COLO668 (cell line): ENCODE results near the gene P3H4.
A peak's percentile ranks its signal among the peaks of the same experiment; 100 is the strongest.

Source experiments
- DNase-seq: peaks from one replicate; lab custom pipeline; 2025; ENCODE audit not compliant: unreplicated experiment; lab: John Stamatoyannopoulos, UW

Gene P3H4

DNA sequence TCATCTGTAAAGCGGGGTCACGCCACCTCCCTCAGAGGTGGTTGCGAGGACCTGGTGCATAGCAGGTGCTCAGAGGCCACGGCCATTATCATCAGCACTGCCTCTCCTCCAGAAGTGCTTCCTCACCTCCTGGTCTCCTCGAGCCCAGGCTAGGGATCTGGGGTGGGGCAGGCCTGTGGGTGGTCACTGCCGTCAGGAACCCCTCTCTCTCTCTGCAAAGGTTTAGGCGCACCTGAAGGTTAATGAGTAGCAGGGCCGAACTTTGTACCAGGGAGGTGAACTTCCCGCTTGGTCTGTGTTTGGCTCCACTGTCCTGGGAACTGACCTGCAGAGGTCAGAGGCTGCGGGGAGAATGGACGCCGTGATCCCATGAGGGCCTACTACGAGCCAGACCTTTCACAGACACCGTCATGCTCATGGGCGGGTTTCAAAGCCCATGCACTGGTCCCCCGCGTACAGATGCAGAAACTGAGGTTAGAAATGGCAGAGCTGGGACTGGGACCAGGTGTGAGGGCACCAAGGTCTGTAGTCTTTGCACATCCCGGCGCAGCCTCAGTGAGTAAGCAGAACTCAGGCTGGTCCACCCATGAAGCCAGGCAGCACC is 39.1 kb downstream of the P3H4 start:
- DNase-seq = no peak

DNA sequence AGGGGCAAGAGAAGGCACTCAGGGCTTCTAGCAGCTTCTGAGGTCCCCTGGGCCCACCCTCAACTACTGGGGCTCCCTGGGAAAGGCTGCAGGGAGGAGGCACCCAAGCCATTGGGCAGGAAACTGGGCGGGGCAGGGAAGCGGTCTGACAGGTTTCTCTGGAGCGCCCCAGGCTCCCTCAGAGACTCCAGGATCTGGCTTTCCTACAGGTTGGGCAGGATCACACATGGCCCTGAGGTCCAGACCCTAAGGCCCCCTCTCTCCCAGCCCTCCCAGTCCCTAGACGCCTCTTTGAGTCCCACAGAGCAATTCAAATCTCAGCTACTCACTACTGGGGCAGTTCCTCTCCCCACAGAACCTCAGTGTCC is 39.5 kb downstream of the P3H4 start:
- DNase-seq = peak; percentile 55

DNA sequence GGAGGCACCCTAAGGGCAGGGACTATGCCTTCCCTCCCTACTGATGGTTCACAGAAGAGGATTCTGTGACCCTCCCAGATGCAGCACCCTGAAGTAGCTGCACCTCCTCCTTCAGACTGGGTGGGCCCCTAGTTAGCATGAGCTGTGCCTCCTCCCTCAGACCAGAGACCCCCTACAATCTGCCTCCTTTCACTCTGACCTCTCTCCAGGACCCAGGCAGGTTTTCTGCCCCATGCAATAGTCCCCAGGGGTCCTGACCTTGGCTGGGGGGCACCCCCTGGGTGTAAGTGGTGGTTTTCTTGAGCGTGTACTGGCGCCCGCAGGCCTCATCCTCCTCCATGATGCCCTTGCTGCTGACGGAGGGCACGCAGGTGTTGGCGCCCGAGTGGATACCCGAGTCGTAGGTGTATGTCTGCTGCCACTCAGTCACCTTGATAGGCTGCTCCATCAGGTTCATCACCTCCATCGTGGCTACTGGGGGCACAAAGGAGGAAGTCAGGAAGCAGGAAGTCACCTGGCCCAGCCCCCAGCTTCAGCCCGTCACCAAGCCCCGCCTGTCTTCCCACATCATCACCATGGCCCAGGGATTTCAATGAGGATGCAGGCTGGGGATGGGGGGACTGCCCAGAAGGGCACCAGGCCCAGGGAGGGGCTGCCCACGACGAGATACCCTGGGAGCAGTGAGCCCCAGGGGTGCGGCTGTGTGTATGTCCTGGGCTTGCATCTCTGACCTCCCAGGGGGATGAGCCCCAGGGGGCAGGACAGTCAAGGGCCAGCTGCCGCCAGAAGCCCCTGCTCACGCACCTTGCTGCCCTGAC is 40.2 kb downstream of the P3H4 start:
- DNase-seq = no peak

DNA sequence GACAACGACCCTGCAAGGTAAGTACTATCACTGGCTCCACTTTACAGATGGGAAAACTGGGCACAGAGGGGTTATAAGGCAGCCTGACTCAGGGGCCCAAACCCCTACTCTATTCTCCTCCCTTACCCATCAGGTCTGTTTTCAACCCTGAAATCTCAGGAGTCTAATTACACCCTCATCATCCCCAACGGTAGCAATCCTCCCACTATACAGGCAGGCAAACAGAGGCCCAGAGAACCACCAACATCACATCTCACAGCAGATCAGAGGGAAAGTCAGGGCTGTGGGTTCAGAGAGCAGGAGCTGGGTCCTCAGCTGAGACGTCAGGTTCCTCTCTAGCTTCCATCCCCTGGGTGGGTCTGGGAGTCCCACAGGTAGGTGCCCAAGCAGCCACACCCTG is 41.8 kb downstream of the P3H4 start:
- no peak for DNase-seq

DNA sequence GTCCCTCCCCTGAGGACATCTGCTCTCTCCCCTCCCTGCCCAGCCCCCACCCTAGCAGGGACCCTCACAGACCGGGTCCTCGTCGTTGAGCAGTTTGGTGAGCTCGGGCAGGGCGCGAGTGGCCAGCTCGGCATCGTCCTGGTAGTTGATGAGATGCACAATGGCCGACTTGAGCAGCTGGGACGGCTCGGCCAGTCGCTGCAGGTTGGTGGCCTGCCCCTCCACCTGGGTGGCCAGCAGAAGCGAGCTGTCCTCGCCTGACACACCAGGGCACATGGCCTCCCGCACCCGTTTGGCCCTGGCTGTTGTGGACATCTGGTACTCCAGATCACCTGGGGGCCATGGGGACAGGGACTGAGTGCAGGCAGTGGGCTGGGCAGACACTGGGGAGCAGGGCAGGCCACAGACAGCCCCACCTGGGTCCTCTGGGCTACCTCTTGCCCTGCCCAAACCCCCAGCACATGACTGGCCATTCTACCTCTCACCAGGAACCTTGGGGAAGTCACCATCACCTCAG is 42.3 kb downstream of the P3H4 start:
- DNase-seq = no peak

DNA sequence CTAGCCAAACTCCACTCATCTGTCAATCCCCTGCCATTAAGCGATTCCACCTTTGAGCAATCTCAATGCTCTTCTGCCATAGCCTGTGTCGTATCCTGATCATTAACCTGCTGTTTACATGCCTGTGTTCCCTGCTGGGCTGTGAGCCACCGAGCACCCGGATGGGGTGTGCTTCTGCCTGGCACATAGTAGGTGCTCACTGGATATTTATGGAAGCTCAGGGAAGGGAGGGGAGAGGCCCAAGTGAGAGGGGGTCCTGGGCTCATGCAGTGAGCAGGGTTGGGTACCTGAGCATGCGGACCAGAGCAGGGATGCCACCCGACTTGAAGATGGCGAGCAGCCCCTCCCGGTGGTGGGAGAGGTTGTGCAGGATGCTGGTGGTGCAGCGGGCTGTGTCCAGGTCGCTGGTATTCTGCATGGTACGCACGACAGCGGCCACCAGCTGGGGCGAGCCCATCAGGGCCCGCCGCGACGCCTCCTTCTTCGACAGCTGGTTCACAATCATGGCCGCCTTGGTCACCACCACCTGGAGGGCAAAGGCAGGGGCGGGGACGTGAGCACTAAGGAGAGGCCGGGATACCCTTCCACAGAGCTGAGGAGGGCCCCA is 43.0 kb downstream of the P3H4 start:
- DNase-seq = no peak

DNA sequence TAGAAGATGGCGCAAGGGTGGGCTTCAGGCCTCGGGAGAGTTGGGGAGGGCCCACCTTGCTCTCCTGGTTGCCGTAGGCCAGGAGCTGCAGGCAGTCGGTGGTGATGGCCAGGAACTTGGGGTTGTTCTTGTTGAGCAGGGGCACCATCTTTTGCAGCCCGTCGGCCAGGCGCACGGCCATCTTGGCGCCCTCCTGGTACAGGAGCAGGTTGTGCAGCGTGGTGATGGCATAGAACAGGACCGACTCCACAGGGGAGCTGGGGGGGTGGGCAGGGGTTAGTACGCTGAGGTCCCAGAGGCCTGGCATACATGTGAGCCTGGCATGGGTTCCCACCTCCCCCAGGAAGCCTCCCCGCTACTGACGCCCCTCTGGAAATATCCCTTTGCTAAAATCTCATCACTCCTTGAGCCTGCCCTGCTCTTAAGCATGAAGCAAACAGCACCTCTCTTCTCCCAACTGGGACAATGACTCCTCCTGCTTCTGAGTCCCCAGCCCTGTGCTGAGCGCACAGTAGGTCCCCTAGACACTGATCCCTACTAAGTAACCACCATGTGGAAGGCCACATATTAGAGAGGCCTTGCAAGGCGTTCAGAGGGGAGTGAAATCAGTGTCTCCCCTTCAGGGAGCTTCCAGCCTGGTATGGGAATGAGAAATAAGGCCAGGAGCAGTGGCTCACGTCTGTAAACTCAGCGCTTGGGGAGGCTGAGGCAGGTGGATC is 44.3 kb downstream of the P3H4 start:
- DNase-seq = no peak

DNA sequence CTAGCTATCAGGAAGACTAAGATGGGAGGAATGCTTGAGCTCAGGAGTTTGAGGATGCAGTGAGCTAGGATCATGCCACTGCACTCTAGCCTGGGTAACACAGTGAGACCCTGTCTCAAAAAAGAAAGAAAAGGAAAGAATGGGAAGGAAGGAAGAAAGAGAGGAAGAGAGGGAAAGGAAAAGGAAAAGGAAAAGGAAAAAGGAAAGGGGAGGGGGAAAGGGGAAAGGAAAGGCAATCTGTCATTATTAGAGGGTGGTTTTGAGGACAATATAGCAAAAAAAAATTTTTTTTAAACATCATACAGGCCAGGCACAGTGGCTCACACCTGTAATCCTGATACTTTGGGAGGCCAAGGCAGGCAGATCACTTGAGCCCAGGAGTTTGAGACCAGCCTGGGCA is 45.6 kb downstream of the P3H4 start:
- DNase-seq = no peak

DNA sequence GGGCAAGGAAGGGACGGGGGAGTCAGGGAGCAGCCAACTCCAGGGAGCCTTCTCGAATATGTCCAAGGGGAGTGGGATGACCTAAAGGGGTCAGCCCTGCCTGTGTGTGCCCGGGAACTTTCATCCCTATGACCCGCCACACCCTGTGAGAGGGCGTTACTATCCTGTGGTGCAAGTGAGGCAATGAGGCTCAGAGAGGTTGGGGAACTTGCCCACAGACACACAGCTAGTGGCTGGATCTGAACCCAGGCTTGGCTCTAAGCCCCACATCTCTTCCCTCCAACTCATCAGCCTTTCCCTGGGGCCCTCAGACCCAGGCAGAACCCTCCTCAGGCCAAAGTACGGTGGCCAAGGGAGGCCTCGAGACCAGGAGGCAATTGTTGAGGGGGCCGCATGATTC is 48.4 kb downstream of the P3H4 start:
- DNase-seq = no peak

DNA sequence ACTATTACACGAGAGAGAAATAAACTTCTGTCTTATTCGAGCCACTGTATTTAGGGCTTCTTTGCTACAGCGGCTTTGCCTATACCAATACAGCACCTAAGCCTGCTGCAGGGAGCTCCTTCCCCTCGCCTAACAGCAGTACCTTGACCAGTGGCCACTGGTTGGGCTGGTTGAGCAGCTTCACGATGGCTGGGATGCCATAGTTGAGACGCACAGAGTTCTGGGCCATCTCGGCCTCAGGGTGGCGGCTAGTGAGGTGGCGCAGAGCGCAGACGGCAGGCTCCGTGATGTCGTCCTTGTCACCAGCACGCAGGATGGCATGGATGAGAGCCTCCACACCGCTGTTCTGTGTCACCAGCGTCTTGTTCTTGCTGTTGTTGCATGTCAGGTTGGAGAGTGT is 48.9 kb downstream of the P3H4 start:
- DNase-seq = no peak

DNA sequence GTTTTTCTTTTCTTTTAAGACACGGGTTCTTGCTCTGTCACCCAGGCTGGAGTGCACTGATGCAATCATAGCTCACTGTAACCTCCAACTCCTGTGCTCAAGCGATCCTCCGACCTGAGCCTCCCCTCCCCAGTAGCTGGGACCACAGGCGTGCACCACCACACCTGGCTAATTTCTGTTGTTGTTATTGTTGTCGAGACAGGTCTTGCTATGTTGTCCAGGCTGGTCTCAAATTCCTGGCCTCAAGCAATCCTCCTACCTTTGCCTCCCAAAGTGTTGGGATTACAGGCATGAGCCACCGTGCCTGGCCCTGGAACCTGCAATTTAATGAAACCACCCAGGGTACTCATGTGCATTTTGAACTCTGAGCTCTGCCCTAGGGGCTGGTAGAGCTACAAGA is 49.4 kb downstream of the P3H4 start:
- DNase-seq = no peak

DNA sequence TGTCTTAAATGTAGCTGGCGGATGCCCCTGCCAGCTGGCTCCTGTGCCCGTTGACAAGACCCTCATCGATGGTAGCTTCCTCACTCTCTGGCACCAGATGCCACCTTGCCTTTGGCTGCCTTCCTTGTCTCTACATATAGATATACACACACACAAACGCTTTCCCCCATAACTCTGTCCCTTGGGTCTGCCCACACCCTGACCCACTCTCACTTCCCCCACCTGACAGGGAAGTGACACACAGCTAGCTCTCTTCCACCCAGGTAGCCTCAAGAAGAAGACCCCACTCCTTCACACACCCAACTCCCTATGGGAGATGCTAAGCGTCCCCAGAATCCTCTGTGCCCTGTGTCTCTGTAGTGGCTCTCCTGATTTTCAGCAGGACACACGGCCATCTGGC is 50.9 kb downstream of the P3H4 start:
- DNase-seq = no peak

DNA sequence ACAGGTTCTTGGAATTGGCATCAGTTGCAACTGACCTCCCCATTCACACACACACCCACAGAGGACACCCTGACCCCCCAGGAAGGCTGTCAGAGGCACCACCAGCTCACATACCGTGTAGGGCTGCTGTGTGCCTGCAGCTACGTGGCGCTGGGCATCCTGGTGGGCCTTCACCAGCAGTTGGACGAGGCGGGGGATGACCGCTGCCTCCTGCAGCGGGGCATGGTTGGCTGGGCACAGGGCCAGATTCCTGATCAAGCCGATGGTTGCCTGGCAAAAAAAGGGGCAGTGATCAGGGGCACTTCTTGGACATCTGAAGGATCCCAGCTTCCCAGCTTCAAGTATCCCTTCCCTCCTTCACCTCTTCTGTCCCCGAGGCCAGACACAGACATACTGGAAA is 53.1 kb downstream of the P3H4 start:
- DNase-seq = no peak

DNA sequence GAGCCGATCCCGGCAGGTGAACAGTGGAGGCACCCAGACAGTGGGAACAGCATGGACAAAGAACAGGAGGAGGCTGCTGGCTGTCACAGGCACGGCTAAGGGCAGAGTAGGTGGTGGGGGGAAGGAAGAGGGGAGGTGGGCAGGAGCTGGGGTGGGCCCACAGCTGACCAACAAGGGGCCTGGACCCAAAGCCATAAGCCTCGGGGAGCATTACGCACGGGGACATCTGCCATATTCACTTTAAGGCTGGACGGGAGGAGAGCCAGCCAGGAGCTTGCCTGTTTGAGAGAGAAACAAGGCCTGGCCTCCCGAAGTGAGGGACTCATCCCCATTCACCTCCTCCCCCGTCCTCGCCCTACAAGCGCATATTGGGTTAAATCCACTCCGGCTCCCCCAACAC is 57.7 kb downstream of the P3H4 start:
- DNase-seq = no peak
